Measurements from ENCODE around the gene EVA1A. TPM values are rescaled to one million over a fixed set of nuclear protein-coding genes. Genes with fewer than 3 reads are reported as not detected.

EVA1A gene
- total RNA-seq, 1 experiment from 2014 or later = 10.8 TPM

DNA sequence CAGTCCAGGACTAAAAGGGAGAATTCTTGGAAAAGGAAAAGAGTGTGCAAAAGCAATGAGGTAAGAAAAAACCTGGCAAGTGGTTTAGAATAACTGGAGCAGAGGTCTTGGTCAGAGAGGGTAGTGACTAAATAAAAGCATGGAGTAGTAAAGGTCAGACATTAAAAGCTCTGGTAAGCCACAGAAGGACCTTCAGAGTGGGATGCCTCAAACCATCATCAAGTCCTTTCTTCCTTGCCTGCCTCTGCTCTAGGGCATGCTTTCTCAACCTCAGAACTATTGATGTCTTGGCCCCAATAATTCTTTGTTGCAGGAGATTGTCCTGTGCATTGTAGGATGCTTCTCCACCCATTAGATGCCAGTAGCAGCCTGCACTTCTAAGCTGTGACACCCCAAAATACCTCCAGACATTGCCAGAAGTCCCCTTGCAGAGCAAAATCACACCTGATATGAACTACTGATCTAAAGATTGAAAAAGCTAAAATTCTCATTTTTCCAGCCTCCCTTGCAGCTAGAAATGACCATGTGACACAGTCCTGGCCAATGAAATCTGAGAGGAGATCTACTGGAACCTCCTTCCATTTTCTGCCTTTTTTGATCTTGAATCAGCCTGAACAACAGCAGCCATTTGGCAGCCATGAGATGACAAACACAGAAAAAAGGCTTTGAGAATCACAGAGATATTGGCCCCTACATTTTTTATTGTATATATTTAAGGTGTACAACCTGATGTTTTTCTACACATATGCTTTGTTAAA is 48.1 kb downstream of the EVA1A start:
- no peak overlapping the region for H3K27ac ChIP-seq
- H3K4me2 ChIP-seq = no peak overlapping the region
- DNase-seq = no peak
- peaks cover 19% of the 10 kb centered on the region for H3K36me3 ChIP-seq (ENCODE audit: low read depth)
- H3K9me2 ChIP-seq (ENCODE audit: insufficient read depth) = no peaks in the 10 kb centered on the region
- no peak for TF ChIP-seq EZH2 (IDR thresholded peaks at IDR 0.05; ENCODE audit: low read depth)
- TF ChIP-seq, protein P1, sequence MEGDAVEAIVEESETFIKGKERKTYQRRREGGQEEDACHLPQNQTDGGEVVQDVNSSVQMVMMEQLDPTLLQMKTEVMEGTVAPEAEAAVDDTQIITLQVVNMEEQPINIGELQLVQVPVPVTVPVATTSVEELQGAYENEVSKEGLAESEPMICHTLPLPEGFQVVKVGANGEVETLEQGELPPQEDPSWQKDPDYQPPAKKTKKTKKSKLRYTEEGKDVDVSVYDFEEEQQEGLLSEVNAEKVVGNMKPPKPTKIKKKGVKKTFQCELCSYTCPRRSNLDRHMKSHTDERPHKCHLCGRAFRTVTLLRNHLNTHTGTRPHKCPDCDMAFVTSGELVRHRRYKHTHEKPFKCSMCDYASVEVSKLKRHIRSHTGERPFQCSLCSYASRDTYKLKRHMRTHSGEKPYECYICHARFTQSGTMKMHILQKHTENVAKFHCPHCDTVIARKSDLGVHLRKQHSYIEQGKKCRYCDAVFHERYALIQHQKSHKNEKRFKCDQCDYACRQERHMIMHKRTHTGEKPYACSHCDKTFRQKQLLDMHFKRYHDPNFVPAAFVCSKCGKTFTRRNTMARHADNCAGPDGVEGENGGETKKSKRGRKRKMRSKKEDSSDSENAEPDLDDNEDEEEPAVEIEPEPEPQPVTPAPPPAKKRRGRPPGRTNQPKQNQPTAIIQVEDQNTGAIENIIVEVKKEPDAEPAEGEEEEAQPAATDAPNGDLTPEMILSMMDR (conservative IDR thresholded peaks at IDR 0.05) = no peak
- no peaks in the 10 kb centered on the region for H3K27me3 ChIP-seq (ENCODE audit: insufficient read depth, low read depth)
- no peaks in the 10 kb centered on the region for H3K4me1 ChIP-seq (replicated peaks; ENCODE audit: insufficient read depth)
- no peaks in the 10 kb centered on the region for H3K79me2 ChIP-seq (ENCODE audit: low read depth)
- intact Hi-C loops (cut with micrococcal nuclease; ENCODE audit: unreplicated experiment) = no loop called here
- ChIA-PET CTCF (no interaction called here), POLR2A (ENCODE audit: unreplicated experiment) (no interaction called here)
- no peaks in the 10 kb centered on the region for H3F3A ChIP-seq (ENCODE audit: insufficient read depth, low read depth)
- no TSS peak for BruUV-seq (replicated peaks)
- no peak overlapping the region for H3K4me3 ChIP-seq
- no peaks in the 10 kb centered on the region for H4K20me1 ChIP-seq (ENCODE audit: insufficient read depth)
- peaks cover 10% of the 10 kb centered on the region for H3K9me3 ChIP-seq (ENCODE audit: insufficient read depth, low read depth)
- no peak overlapping the region for H2AFZ ChIP-seq

DNA sequence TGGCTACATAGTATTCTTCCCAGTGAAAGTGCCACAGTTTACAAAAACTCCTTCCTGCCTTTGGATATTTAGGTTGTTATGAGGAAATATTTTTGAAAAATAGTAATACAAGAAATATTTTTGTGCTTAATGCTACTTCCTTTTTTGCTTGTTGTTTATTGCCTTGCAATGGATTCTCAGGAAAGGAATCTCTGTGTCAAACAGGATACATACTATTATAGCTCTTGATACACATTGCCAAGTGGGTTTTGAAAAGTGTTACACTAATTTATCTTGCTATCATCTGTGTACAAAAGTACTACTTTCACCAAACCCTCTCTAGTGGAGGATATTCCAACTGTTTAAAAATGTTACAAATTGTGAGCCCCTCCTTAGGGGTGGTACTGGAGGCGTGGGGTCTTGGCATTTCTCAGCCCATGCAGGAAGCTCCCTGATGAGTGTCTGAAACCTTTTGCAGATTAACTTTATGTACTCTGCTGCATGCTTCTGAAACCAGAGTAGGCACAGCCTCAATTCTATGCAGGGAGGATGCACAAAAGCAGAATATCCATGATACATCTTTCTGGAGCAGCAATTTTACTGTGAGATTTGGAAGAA is 54.5 kb downstream of the EVA1A start:
- Histone ChIP-seq H3K79me2 (ENCODE audit: low read depth) (no peaks in the 10 kb centered on the region), H3K9me2 (ENCODE audit: insufficient read depth) (no peaks in the 10 kb centered on the region), H2AFZ (no peak overlapping the region), H3K27me3 (ENCODE audit: insufficient read depth, low read depth) (no peaks in the 10 kb centered on the region), H3K36me3 (ENCODE audit: low read depth) (peaks cover 5% of the 10 kb centered on the region; the same call in 1 of the 2 replicates), H3K27ac (no peak overlapping the region), H3K4me1 (replicated peaks; ENCODE audit: insufficient read depth) (no peaks in the 10 kb centered on the region), H3K9me3 (ENCODE audit: insufficient read depth, low read depth) (peaks cover 10% of the 10 kb centered on the region), H3F3A (ENCODE audit: insufficient read depth, low read depth) (no peaks in the 10 kb centered on the region), H3K4me2 (no peak overlapping the region), H3K4me3 (no peak overlapping the region), H4K20me1 (ENCODE audit: insufficient read depth) (no peaks in the 10 kb centered on the region)
- ChIA-PET CTCF (no interaction called here), POLR2A (ENCODE audit: unreplicated experiment) (no interaction called here)
- DNase-seq = no peak
- BruUV-seq (replicated peaks) = no TSS peak
- TF ChIP-seq, protein P1 (conservative IDR thresholded peaks at IDR 0.05) = no peak
- TF ChIP-seq EZH2 (IDR thresholded peaks at IDR 0.05; ENCODE audit: low read depth) = no peak
- intact Hi-C loops (cut with micrococcal nuclease; ENCODE audit: unreplicated experiment) = no loop called here

- no peaks in the 10 kb centered on the region for H3K79me2 ChIP-seq (ENCODE audit: low read depth)
- intact Hi-C loops (cut with micrococcal nuclease; ENCODE audit: unreplicated experiment) = no loop called here
- H3K36me3 ChIP-seq (ENCODE audit: low read depth) = peaks cover 5% of the 10 kb centered on the region; the same call in 1 of the 2 replicates
- H3K4me2 ChIP-seq = no peak overlapping the region
- H3F3A ChIP-seq (ENCODE audit: insufficient read depth, low read depth) = no peaks in the 10 kb centered on the region
- H3K4me1 ChIP-seq (replicated peaks; ENCODE audit: insufficient read depth) = no peaks in the 10 kb centered on the region
- ChIA-PET POLR2A (ENCODE audit: unreplicated experiment) (no interaction called here), CTCF (no interaction called here)
- no peak overlapping the region for H3K4me3 ChIP-seq
- peaks cover 10% of the 10 kb centered on the region for H3K9me3 ChIP-seq (ENCODE audit: insufficient read depth, low read depth)
- no peaks in the 10 kb centered on the region for H3K27me3 ChIP-seq (ENCODE audit: insufficient read depth, low read depth)
- TF ChIP-seq, protein P1 (conservative IDR thresholded peaks at IDR 0.05) = no peak
- no peak for TF ChIP-seq EZH2 (IDR thresholded peaks at IDR 0.05; ENCODE audit: low read depth)
- H2AFZ ChIP-seq = no peak overlapping the region
- BruUV-seq (replicated peaks) = no TSS peak
- no peak overlapping the region for H3K27ac ChIP-seq
- no peaks in the 10 kb centered on the region for H4K20me1 ChIP-seq (ENCODE audit: insufficient read depth)
- H3K9me2 ChIP-seq (ENCODE audit: insufficient read depth) = no peaks in the 10 kb centered on the region
- DNase-seq = no peak
Observed at GRCh38 chr2:75505012-75505411, 55.7 kb downstream of the EVA1A start.
